NCI-H226 (cell line): ENCODE data around the gene CD74.
A peak's percentile ranks its signal among the peaks of the same experiment; 100 is the strongest.

Experiments
- DNase-seq: peaks from one replicate; pipeline ENCODE4 v3.0.0-alpha.2; 2015

The CD74 gene

GRCh38 chr5:150357326-150358260 lies 55.1 kb downstream of the CD74 start, which contains the start of gene TCOF1:
Gene TCOF1, plus strand, starts transcription at chr5:150357697. Its CDS starts 50 bp downstream, at chr5:150357747.
- peak; percentile 92 for DNase-seq

DNA sequence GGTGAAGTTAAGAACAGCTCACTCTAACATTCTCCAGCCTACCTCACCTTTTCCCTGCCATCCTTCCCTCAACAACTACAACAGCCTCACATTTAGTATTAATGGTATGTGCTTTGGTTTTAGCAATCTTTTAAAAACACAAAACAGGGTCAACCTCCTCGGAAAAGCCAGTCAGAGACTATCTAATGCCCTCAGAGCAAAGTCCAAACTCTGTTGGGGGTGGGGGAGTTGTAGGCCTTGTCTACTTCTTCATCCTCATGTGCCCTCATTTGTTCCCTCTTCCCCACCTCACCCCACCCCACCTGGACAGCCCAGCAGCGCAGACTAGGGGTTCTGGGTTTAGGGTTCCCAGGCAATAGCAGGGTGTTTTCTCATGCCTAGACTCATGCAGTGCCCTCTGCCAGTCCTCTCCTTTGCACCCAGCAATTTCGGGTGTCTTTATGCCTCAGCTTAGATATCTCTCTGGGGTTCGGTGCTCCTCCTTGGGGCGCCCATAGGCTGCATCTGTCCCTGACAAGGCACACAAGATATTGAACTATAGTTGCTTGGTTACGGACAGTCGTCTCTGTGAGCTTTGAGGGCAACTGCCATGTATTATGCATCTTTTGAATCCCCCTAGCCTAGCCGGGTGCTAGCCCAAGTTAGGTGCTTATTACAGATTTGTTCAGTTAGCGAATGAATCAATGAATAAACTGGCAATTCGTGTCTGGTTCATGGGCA lies 56.0 kb downstream of the CD74 start:
- DNase-seq, result no peak

GRCh38 chr5:150355791-150356190 lies 56.9 kb downstream of the CD74 start:
- no peak for DNase-seq

DNA sequence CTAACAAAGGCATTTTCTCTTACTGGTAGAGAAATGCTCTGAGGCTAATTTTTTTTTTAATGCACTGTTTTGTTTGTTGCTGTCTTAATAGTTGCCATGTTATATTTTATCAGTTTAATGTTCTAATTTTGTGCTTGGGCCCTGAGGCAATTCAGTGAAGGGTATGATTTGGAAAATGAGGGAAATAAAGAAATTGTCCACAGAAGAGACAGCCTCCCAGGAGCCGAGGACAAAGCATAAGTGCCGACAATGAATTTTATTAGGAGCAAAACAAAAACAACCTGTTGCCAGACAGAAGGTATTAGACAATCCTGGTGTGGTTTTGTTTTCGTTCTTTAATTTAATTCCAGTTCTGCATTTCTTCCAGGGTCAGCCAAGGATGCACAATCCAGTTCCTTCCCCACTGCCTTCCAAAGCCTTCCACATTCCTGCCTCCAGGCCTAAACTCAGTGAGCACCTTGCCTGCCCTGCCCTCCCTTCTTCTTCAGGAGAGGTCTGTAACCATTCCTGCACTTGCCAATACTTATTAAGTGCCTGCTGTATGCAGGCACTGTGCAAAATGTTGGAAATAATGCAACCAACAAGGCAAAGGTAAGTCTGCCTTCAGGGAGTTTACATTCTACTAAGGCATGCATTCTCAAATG lies 59.6 kb downstream of the CD74 start:
- no peak for DNase-seq

DNA sequence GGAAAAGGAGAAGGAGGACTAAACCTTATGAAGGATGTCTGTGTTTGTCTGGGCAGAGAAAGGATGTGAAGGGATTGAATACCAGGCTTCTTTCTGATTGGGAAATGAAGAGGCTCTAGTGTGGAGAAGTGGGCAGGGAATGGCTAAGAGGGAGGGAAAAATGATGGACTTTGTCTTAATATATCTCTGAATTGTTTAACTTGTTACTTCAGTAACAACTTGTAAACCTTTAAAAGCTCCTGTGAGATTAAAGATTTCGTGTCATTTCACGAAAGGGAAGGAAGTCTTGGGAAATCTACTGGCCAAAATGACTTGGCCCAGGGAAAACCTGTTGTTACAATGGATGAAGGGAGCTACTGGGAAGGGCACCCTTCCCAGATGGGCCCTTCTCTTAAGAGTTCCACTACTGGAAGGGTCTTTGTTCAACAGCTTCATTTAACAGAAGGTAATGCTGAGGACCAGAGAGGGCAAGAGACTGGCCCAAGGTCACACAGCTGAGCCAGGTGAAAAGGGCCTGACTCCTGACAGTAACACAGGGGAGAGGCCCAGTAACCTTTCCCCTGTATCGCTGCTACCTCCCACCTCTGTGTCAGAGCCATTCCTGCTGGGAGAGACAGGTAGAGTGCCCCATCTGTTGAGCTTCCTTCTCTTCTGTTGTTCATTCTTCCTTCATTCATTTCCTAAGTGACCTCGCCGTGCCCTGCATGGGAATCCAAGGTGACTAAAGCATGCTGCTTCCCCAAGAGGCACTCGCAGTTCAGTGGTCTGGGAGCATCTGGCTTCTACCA lies 60.3 kb downstream of the CD74 start:
- no peak for DNase-seq
